Right lobe of liver (tissue), 6 donors: ENCODE data around the gene PCDHB7. TPM values are rescaled to one million over a fixed set of nuclear protein-coding genes. Genes with fewer than 3 reads are reported as not detected.
"Not testable (repeated sequence)": the region's sequence is repeated elsewhere in the genome, so short reads cannot be mapped to it uniquely, and the experiment has no call there.

Experiments
- ATAC-seq, 4 donors: fragments of 200-7000 bp; cut with Tn5 transposase; one replicate each; pipeline ENCODE4 v1.9.1; 2020; ENCODE audit warnings: mild to moderate bottlenecking in 4 of 4, moderate library complexity in 4 of 4
- DNase-seq, 3 donors: peaks; one replicate each; pipeline ENCODE4 v3.0.0-alpha.2; 2020
- H3K27ac ChIP-seq, 3 donors: fragments of 200-600 bp; one replicate each; pipeline ENCODE4 v1.8.0; 2022
- H3K27me3 ChIP-seq, 2 donors: fragments of 200-600 bp; one replicate each; pipeline ENCODE4 v1.8.0; 2022
- H3K36me3 ChIP-seq, 4 donors: fragments of 200-600 bp; sonication (generic) in 1 of 4; one replicate each; pipeline versions ENCODE4 v1.5.1 to v1.8.0; 2017 to 2022; ENCODE audit warnings: control low read depth in 1 of 4
- H3K4me1 ChIP-seq, 4 donors: fragments of 200-600 bp; sonication (generic) in 1 of 4; one replicate each; pipeline versions ENCODE4 v1.5.1 to v1.8.0; 2017 to 2022; ENCODE audit warnings: control low read depth in 1 of 4
- H3K4me3 ChIP-seq, 3 donors: fragments of 200-600 bp; one replicate each; pipeline ENCODE4 v1.8.0; 2022
- H3K9me3 ChIP-seq, 4 donors: fragments of 200-600 bp; sonication (generic) in 1 of 4; one replicate each; pipeline versions ENCODE4 v1.5.1 to v1.8.0; 2017 to 2022; ENCODE audit warnings: control low read depth in 1 of 4
- POLR2A ChIP-seq: fragments of 450-650 bp; IDR thresholded peaks from one replicate; pipeline ENCODE4 v1.6.1; 2017; ENCODE audit warnings: antibody characterized with exemption, mild to moderate bottlenecking
- WGBS: methylation state at CpG from one replicate; pipeline ENCODE4 v1.1.6; 2018; ENCODE audit warnings: low coverage, low lambda C conversion rate; ENCODE audit not compliant: insufficient coverage; ENCODE audit errors: missing lambda C conversion rate; 5-methylcytosine and 5-hydroxymethylcytosine counted together
- intact Hi-C, 2 donors: fragments of 100-400 bp; cut with DNase I; formaldehyde crosslinking; loops; one replicate each; pipeline versions ENCODE4 v1.11.2 to v1.14.1; 2022
- total RNA-seq, 6 experiments: library from RNA; depleted of rRNA in 2 of 6; stranded (reverse); fragments of >200 nt in 2 of 6; fragmentation: NEBNext Ultra II Directional in 3 of 6; extraction: Animal tissue kit (Norgen Biotek cat#: 25700) in 3 of 6; gene quantifications; one replicate each; pipeline versions ENCODE4 v1.1.0 to v1.2.4, GENCODE V29; 2016 to 2023
- TF ChIP-seq, protein P1 (sequence below), 4 donors: fragments of 200-600 bp in 3 of 4; fragments of 450-650 bp in 1 of 4; IDR thresholded peaks; one replicate each; pipeline versions ENCODE4 v1.5.1 to v1.8.0; 2016 to 2022; ENCODE audit warnings: antibody characterized with exemption in 4 of 4, mild to moderate bottlenecking in 2 of 4
- donor health status: DM: no; HTN: yes; CAD: no.
- donor health status: DM: no; HTN: no; CAD: no.
- donor health status: DM: no; HTN: no; CAD: no.
- donor health status: DM: no; HTN: yes; CAD: no.
- donor health status: DM: no; HTN: yes; CAD: no.

Gene PCDHB7
- total RNA-seq, 6 experiments from 2014 or later: 0.07 to 0.31 (median 0.13) TPM

DNA sequence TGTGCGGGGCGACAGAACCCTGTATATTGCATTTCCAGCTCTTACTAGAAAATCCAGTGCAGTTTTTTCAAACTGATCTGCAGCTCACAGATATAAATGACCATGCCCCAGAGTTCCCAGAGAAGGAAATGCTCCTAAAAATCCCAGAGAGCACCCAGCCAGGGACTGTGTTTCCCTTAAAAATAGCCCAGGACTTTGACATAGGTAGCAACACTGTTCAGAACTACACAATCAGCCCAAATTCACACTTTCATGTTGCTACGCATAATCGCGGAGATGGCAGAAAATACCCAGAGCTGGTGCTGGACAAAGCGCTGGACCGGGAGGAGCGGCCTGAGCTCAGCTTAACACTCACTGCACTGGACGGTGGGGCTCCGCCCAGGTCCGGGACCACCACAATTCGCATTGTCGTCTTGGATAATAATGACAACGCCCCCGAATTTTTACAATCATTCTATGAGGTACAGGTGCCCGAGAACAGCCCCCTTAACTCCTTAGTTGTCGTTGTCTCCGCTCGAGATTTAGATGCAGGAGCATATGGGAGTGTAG is 36.7 kb upstream of the PCDHB7 start:
- no peak for DNase-seq
- H3K4me3 ChIP-seq: peak overlapping the region in 2 of 3 donors; percentile 34

GRCh38 chr5:141137346-141137745 is 35.1 kb upstream of the PCDHB7 start:
- H3K36me3 ChIP-seq, H3K27me3 ChIP-seq, ATAC-seq, DNase-seq, H3K4me1 ChIP-seq, H3K27ac ChIP-seq, H3K9me3 ChIP-seq, H3K4me3 ChIP-seq, intact Hi-C loops: not testable (repeated sequence)
- 29% methylated on average over 3 of the region's 34 CpGs for WGBS

More for the DNA sequence above, 36.7 kb upstream of the PCDHB7 start:
- Histone ChIP-seq H3K9me3 (no peaks in the 10 kb centered on the region), H3K36me3 (no peaks in the 10 kb centered on the region), H3K27ac (no peak overlapping the region), H3K4me1 (no peaks in the 10 kb centered on the region), H3K27me3 (no peaks in the 10 kb centered on the region)
- intact Hi-C loops: no loop called here
- ATAC-seq: no peak
- no peak for TF ChIP-seq POLR2A
- TF ChIP-seq, protein P1, sequence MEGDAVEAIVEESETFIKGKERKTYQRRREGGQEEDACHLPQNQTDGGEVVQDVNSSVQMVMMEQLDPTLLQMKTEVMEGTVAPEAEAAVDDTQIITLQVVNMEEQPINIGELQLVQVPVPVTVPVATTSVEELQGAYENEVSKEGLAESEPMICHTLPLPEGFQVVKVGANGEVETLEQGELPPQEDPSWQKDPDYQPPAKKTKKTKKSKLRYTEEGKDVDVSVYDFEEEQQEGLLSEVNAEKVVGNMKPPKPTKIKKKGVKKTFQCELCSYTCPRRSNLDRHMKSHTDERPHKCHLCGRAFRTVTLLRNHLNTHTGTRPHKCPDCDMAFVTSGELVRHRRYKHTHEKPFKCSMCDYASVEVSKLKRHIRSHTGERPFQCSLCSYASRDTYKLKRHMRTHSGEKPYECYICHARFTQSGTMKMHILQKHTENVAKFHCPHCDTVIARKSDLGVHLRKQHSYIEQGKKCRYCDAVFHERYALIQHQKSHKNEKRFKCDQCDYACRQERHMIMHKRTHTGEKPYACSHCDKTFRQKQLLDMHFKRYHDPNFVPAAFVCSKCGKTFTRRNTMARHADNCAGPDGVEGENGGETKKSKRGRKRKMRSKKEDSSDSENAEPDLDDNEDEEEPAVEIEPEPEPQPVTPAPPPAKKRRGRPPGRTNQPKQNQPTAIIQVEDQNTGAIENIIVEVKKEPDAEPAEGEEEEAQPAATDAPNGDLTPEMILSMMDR (IDR thresholded peaks at IDR 0.05): no peak
- 49% methylated on average over 17 of the region's 19 CpGs for WGBS

GRCh38 chr5:141149812-141150211 is 22.6 kb upstream of the PCDHB7 start, which contains the start of gene PCDHB6:
PCDHB6 (plus strand) TSS chr5:141150057; CDS start chr5:141150258, 201 bp downstream.
- TF ChIP-seq, protein P1 (IDR thresholded peaks at IDR 0.05): peak in 1 of 4 donors; percentile 14
- no peak for TF ChIP-seq POLR2A
- H3K4me3 ChIP-seq: no peak within 1 kb of the TSS
- intact Hi-C loops: no loop called here
- H3K36me3 ChIP-seq: no peaks in the 10 kb centered on the region
- WGBS: 11% methylated on average over 18 of the region's 18 CpGs
- DNase-seq: no peak
- no peaks in the 10 kb centered on the region for H3K4me1 ChIP-seq
- ATAC-seq: no peak
- H3K27ac ChIP-seq: no peak within 1 kb of the TSS
- no peaks in the 10 kb centered on the region for H3K9me3 ChIP-seq
- peaks cover 0 to 5% of the 10 kb centered on the region in 2 donors for H3K27me3 ChIP-seq

DNA sequence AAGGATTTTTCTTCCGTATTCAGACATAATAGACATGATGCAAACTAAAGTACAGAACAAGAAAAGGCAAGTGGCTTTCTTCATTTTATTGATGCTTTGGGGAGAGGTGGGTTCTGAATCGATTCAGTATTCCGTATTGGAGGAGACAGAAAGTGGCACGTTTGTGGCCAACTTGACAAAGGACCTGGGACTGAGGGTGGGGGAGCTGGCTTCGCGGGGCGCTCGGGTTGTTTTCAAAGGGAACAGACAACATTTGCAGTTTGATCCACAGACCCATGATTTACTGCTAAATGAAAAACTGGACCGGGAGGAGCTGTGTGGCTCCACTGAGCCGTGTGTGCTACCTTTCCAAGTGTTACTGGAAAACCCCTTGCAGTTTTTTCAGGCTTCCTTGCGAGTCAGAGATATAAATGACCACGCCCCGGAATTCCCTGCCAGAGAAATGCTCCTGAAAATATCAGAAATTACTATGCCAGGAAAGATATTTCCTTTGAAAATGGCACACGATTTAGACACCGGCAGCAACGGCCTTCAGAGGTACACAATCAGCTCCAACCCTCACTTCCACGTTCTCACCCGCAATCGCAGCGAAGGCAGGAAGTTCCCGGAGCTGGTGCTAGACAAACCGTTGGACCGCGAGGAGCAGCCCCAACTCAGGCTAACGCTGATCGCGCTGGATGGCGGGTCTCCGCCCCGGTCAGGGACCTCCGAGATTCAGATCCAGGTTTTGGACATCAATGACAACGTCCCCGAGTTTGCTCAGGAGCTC is 22.0 kb upstream of the PCDHB7 start:
- no peak for DNase-seq
- ATAC-seq: no peak
- WGBS: 41% methylated on average over 21 of the region's 33 CpGs
- H3K4me3 ChIP-seq: no peak overlapping the region
- peaks cover 0 to 2% of the 10 kb centered on the region in 2 donors for H3K27me3 ChIP-seq
- TF ChIP-seq POLR2A: no peak
- TF ChIP-seq, protein P1 (IDR thresholded peaks at IDR 0.05): no peak
- intact Hi-C loops: no loop called here
- no peaks in the 10 kb centered on the region for H3K9me3 ChIP-seq
- no peaks in the 10 kb centered on the region for H3K4me1 ChIP-seq
- no peak overlapping the region for H3K27ac ChIP-seq
- no peaks in the 10 kb centered on the region for H3K36me3 ChIP-seq

- no peaks in the 10 kb centered on the region for H3K36me3 ChIP-seq
- intact Hi-C loops: no loop called here
- no peak overlapping the region for H3K27ac ChIP-seq
- TF ChIP-seq, protein P1 (IDR thresholded peaks at IDR 0.05): no peak
- TF ChIP-seq POLR2A: no peak
- DNase-seq (no peak), ATAC-seq (no peak)
- no peaks in the 10 kb centered on the region for H3K27me3 ChIP-seq
- H3K9me3 ChIP-seq: no peaks in the 10 kb centered on the region
- H3K4me3 ChIP-seq: no peak overlapping the region
- H3K4me1 ChIP-seq: no peaks in the 10 kb centered on the region
- WGBS: 15% methylated on average over 13 of the region's 13 CpGs
These were observed 21.5 kb upstream of the PCDHB7 start for GRCh38 chr5:141150993-141151325.

DNA sequence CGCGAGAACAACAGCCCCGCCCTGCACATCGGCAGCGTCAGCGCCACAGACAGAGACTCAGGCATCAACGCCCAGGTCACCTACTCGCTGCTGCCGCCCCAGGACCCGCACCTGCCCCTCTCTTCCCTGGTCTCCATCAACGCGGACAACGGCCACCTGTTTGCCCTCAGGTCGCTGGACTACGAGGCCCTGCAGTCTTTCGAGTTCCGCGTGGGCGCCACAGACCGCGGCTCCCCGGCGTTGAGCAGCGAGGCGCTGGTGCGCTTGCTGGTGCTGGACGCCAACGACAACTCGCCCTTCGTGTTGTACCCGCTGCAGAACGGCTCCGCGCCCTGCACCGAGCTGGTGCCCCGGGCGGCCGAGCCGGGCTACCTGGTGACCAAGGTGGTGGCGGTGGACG is 20.8 kb upstream of the PCDHB7 start:
- H3K27me3 ChIP-seq, DNase-seq, H3K9me3 ChIP-seq, H3K36me3 ChIP-seq, intact Hi-C loops, H3K4me1 ChIP-seq, H3K4me3 ChIP-seq, ATAC-seq, H3K27ac ChIP-seq: not testable (repeated sequence)
- 24% methylated on average over 12 of the region's 41 CpGs for WGBS

- WGBS: 20% methylated on average over 14 of the region's 36 CpGs
- H3K27ac ChIP-seq, H3K4me3 ChIP-seq, H3K9me3 ChIP-seq, intact Hi-C loops, H3K36me3 ChIP-seq, H3K27me3 ChIP-seq, H3K4me1 ChIP-seq, DNase-seq, ATAC-seq: not testable (repeated sequence)
These were observed 20.3 kb upstream of the PCDHB7 start for GRCh38 chr5:141152096-141152495.
